NCI-H2107 (cell line): Measurements from ENCODE around the gene EPAS1.

Source experiments
- DNase-seq: peaks from one replicate; lab custom pipeline; 2025; lab: John Stamatoyannopoulos, UW

Gene EPAS1

GRCh38 chr2:46296840-46297545, at the start of gene EPAS1:
Gene EPAS1, plus strand, starts transcription at chr2:46297407. Its CDS starts 505 bp downstream, at chr2:46297912.
- no peak for DNase-seq

GRCh38 chr2:46248171-46248570, 49.0 kb upstream of the EPAS1 start:
- no peak for DNase-seq

- DNase-seq = no peak
These were observed 47.6 kb upstream of the EPAS1 start for GRCh38 chr2:46249654-46250053.

- no peak for DNase-seq
These were observed 44.1 kb upstream of the EPAS1 start for GRCh38 chr2:46252891-46253659.

- DNase-seq = no peak
These were observed 42.7 kb upstream of the EPAS1 start for GRCh38 chr2:46254474-46254873.

GRCh38 chr2:46256563-46257142, 40.6 kb upstream of the EPAS1 start:
- no peak for DNase-seq

GRCh38 chr2:46257476-46257875, 39.7 kb upstream of the EPAS1 start:
- DNase-seq = peak; percentile 66

GRCh38 chr2:46257980-46258379, 39.2 kb upstream of the EPAS1 start:
- no peak for DNase-seq

GRCh38 chr2:46258937-46259776, 38.0 kb upstream of the EPAS1 start:
- DNase-seq = no peak

- DNase-seq = no peak
These were observed 37.4 kb upstream of the EPAS1 start for GRCh38 chr2:46259777-46260168.

GRCh38 chr2:46260305-46260704, 36.9 kb upstream of the EPAS1 start:
- no peak for DNase-seq

- DNase-seq = no peak
These were observed 34.8 kb upstream of the EPAS1 start for GRCh38 chr2:46262248-46262938.

- DNase-seq = no peak
These were observed 33.9 kb upstream of the EPAS1 start for GRCh38 chr2:46263347-46263746.

GRCh38 chr2:46264447-46264846, 32.8 kb upstream of the EPAS1 start:
- no peak for DNase-seq

- DNase-seq = no peak
These were observed 31.1 kb upstream of the EPAS1 start for GRCh38 chr2:46266134-46266533.

- no peak for DNase-seq
These were observed 29.6 kb upstream of the EPAS1 start for GRCh38 chr2:46267616-46268015.

GRCh38 chr2:46268196-46268595, 29.0 kb upstream of the EPAS1 start:
- no peak for DNase-seq

GRCh38 chr2:46269001-46269400, 28.2 kb upstream of the EPAS1 start:
- no peak for DNase-seq

GRCh38 chr2:46269544-46270273, 27.5 kb upstream of the EPAS1 start:
- no peak for DNase-seq

GRCh38 chr2:46270384-46270783, 26.8 kb upstream of the EPAS1 start:
- DNase-seq = no peak
